Nephron (organoid): ENCODE data around the gene SRGAP3.
"Not testable (repeated sequence)": the region's sequence is repeated elsewhere in the genome, so short reads cannot be mapped to it uniquely, and the experiment has no call there.

Experiments used
- H3K27ac Mint-ChIP-seq, 3 experiments: 2 replicates each; pipeline ENCODE4 v1.8.0; 2020; ENCODE audit warnings: mixed read lengths in 3 of 3, mild to moderate bottlenecking in 2 of 3, moderate library complexity in 1 of 3
- H3K27me3 Mint-ChIP-seq: 2 replicates; pipeline ENCODE4 v1.8.0; 2021; ENCODE audit warnings: low read depth, mild to moderate bottlenecking, moderate library complexity, mixed read lengths
- H3K36me3 Mint-ChIP-seq: 2 replicates; pipeline ENCODE4 v1.8.0; 2020; ENCODE audit warnings: low read depth, mixed read lengths
- H3K4me1 Mint-ChIP-seq: 2 replicates; pipeline ENCODE4 v1.8.0; 2020; ENCODE audit warnings: mixed read lengths
- H3K4me3 Mint-ChIP-seq, 3 experiments: 2 replicates each; pipeline ENCODE4 v1.8.0; 2020; ENCODE audit warnings: mild to moderate bottlenecking in 3 of 3, mixed read lengths in 3 of 3, moderate library complexity in 2 of 3
- H3K9me3 Mint-ChIP-seq: 2 replicates; pipeline ENCODE4 v1.8.0; 2020; ENCODE audit warnings: mixed read lengths
- CTCF ChIP-seq, 3 experiments: fragments of 200-600 bp; sonication (generic); IDR thresholded peaks; one replicate each; pipeline ENCODE4 v1.5.0; 2021; ENCODE audit warnings: antibody characterized with exemption in 3 of 3; ENCODE audit not compliant: unreplicated experiment in 3 of 3

SRGAP3 gene

GRCh38 chr3:9249273-9250192 is at the start of gene SRGAP3:
TSS of gene SRGAP3 (minus strand) at chr3:9249646. CDS start at chr3:9248951, 695 bp downstream.
- peak; percentile 22 to 34 (median 30) for TF ChIP-seq CTCF (IDR thresholded peaks at IDR 0.05; ENCODE audit: unreplicated experiment in 3 of 3)
- Mint-ChIP-seq H3K27ac (peak within 1 kb of the TSS; percentile 91 to 98 (median 91)), H3K36me3 (peaks cover 4% of the 10 kb centered on the region), H3K4me1 (peaks cover 66% of the 10 kb centered on the region), H3K27me3 (no peaks in the 10 kb centered on the region), H3K9me3 (no peaks in the 10 kb centered on the region), H3K4me3 (peak within 1 kb of the TSS; percentile 86 to 96 (median 92))

- Mint-ChIP-seq H3K4me1 (peaks cover 17% of the 10 kb centered on the region), H3K27ac (no peak overlapping the region), H3K9me3 (peaks cover 4% of the 10 kb centered on the region), H3K36me3 (no peaks in the 10 kb centered on the region), H3K4me3 (no peak overlapping the region), H3K27me3 (peaks cover 4% of the 10 kb centered on the region)
- no peak for TF ChIP-seq CTCF (IDR thresholded peaks at IDR 0.05; ENCODE audit: unreplicated experiment in 3 of 3)
Measured at GRCh38 chr3:9298236-9298635, 48.8 kb upstream of the SRGAP3 start.

- H3K4me3 Mint-ChIP-seq, result no peak overlapping the region
- H3K27ac Mint-ChIP-seq, result no peak overlapping the region
- H3K27me3 Mint-ChIP-seq, result peaks cover 4% of the 10 kb centered on the region
- H3K4me1 Mint-ChIP-seq, result peaks cover 1% of the 10 kb centered on the region
- H3K9me3 Mint-ChIP-seq, result peaks cover 4% of the 10 kb centered on the region
- TF ChIP-seq CTCF (IDR thresholded peaks at IDR 0.05; ENCODE audit: unreplicated experiment in 3 of 3), result no peak
- no peaks in the 10 kb centered on the region for H3K36me3 Mint-ChIP-seq
Measured at GRCh38 chr3:9296241-9296640, 46.8 kb upstream of the SRGAP3 start.

GRCh38 chr3:9295007-9295406 is 45.6 kb upstream of the SRGAP3 start:
- Mint-ChIP-seq H3K36me3 (no peaks in the 10 kb centered on the region), H3K9me3 (peaks cover under 1% of the 10 kb centered on the region), H3K4me1 (no peaks in the 10 kb centered on the region), H3K27me3 (no peaks in the 10 kb centered on the region), H3K4me3 (no peak overlapping the region), H3K27ac (no peak overlapping the region)
- no peak for TF ChIP-seq CTCF (IDR thresholded peaks at IDR 0.05; ENCODE audit: unreplicated experiment in 3 of 3)

- H3K4me3 Mint-ChIP-seq, H3K27me3 Mint-ChIP-seq, H3K27ac Mint-ChIP-seq, H3K36me3 Mint-ChIP-seq, H3K9me3 Mint-ChIP-seq, H3K4me1 Mint-ChIP-seq: not testable (repeated sequence)
Measured at GRCh38 chr3:9293953-9294352, 44.5 kb upstream of the SRGAP3 start.

GRCh38 chr3:9293076-9293475 is 43.6 kb upstream of the SRGAP3 start:
- no peak for TF ChIP-seq CTCF (IDR thresholded peaks at IDR 0.05; ENCODE audit: unreplicated experiment in 3 of 3)
- no peak overlapping the region for H3K27ac Mint-ChIP-seq
- no peaks in the 10 kb centered on the region for H3K36me3 Mint-ChIP-seq
- H3K27me3 Mint-ChIP-seq, result no peaks in the 10 kb centered on the region
- no peaks in the 10 kb centered on the region for H3K4me1 Mint-ChIP-seq
- peaks cover 3% of the 10 kb centered on the region for H3K9me3 Mint-ChIP-seq
- no peak overlapping the region for H3K4me3 Mint-ChIP-seq
